Stomach (tissue), 9 donors: ENCODE results near the gene SLC12A3. TPM values are rescaled to one million over a fixed set of nuclear protein-coding genes. Genes with fewer than 3 reads are reported as not detected.

Experiments
- DNase-seq, 2 donors: peaks; one replicate each; pipeline versions ENCODE4 v3.0.0 to v3.0.0-alpha.2; 2013 to 2019
- H3K27ac ChIP-seq, 5 donors: fragments of 200-600 bp in 4 of 5; sonication (generic) in 4 of 5; one replicate each; pipeline ENCODE4 v1.5.1; 2013 to 2019; ENCODE audit warnings: mild to moderate bottlenecking in 1 of 5, moderate library complexity in 1 of 5
- H3K27me3 ChIP-seq, 3 donors: fragments of 200-600 bp; sonication (generic); one replicate each; pipeline ENCODE4 v1.5.1; 2017 to 2019; ENCODE audit warnings: mixed run types in 1 of 3
- H3K36me3 ChIP-seq, 4 donors: fragments of 200-600 bp; sonication (generic); 1 replicate in 3 of 4; 2 replicates in 1 of 4; pipeline ENCODE4 v1.5.1; 2016 to 2019
- H3K4me1 ChIP-seq, 4 donors: fragments of 200-600 bp; sonication (generic); one replicate each; pipeline ENCODE4 v1.5.1; 2016 to 2019
- H3K4me3 ChIP-seq, 4 donors: fragments of 200-600 bp; sonication (generic) in 3 of 4; one replicate each; pipeline ENCODE4 v1.5.1; 2016 to 2019; ENCODE audit warnings: mild to moderate bottlenecking in 1 of 4
- H3K9me3 ChIP-seq, 4 donors: fragments of 200-600 bp; sonication (generic); one replicate each; pipeline ENCODE4 v1.5.1; 2016 to 2019
- CTCF ChIP-seq, 7 experiments: fragments of 450-650 bp in 4 of 7; fragments of 200-600 bp in 3 of 7; sonication (generic) in 3 of 7; IDR thresholded peaks; one replicate each; pipeline ENCODE4 v1.5.1; 2016 to 2019; ENCODE audit warnings: antibody characterized with exemption in 7 of 7, control low read depth in 2 of 7, mild to moderate bottlenecking in 1 of 7
- EP300 ChIP-seq: sonication (generic); formaldehyde crosslinking; IDR thresholded peaks from one replicate; pipeline ENCODE4 v1.6.1; 2017; ENCODE audit warnings: antibody characterized with exemption
- POLR2A ChIP-seq, 4 donors: fragments of 450-650 bp; IDR thresholded peaks; one replicate each; pipeline ENCODE4 v1.6.1; 2016; ENCODE audit warnings: antibody characterized with exemption in 4 of 4, control low read depth in 2 of 4, mild to moderate bottlenecking in 1 of 4, moderate library complexity in 1 of 4
- POLR2AphosphoS5 ChIP-seq, 3 donors: sonication (generic); formaldehyde crosslinking; IDR thresholded peaks; one replicate each; pipeline ENCODE4 v1.6.1; 2016; ENCODE audit warnings: antibody characterized with exemption in 3 of 3
- WGBS, 5 donors: extraction: QIAGEN DNeasy Blood & Tissue Kit in 3 of 5; methylation state at CpG; one replicate each; pipeline versions ENCODE4 v1.1.5 to v1.1.7; 2013 to 2018; 5-methylcytosine and 5-hydroxymethylcytosine counted together
- intact Hi-C: fragments of 100-400 bp; cut with DNase I; formaldehyde crosslinking; loops from one replicate; pipeline ENCODE4 v1.15.1; 2023; ENCODE audit warnings: low total_unique reads
- polyA plus RNA-seq, 3 donors: library from polyadenylated mRNA; stranded (reverse); fragments of 200-250 nt; gene quantifications; one replicate each; pipeline ENCODE4 v1.2.3, GENCODE V29; 2013
- total RNA-seq, 5 donors: library from RNA; depleted of rRNA; stranded (reverse); fragments of >200 nt; gene quantifications; one replicate each; pipeline versions ENCODE4 v1.1.0 to v1.2.3, GENCODE V29; 2014 to 2016
- donor health status: healthy with polysubstance abuse.
- donor health status: Bipolar disorder and iron deficiency.
- donor health status: healthy.

SLC12A3 gene
- total and polyA plus RNA-seq, 8 donors, result 0.10 to 0.12 TPM; not detected in 6

DNA sequence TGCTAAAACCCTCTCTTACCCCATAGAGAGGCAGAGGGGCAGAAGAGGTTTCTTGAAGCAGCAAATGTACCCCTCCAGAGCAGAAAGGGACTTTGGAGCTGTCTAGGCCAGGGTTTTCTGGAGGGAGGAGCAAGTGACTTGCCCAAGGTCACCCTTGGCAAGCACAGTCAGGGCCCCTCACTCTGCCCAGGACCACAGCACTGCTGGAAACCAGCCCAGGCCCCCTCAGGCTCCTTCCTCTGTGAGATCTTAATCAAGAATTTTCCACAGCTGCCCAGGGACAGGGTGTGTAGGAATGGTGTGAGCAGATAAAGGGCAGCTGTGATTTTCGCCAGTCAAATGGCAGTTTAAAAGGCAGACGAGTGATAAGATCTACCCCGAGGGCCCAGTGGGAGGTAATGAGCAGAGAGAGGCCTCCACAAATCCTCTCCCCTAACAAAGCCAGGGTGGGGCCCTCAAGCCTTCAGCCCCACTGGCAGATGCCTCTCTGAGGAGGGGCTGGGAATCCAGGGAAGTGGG is 3.9 kb upstream of the SLC12A3 start:
- intact Hi-C loops, result no loop called here
- 37 to 58% (median 49%) methylated on average over 3 of the region's 3 CpGs for WGBS, 5 donors
- Histone ChIP-seq H3K27ac (no peak overlapping the region), H3K4me1 (peaks cover 0 to 5% (median 2%) of the 10 kb centered on the region in 4 donors), H3K9me3 (no peaks in the 10 kb centered on the region), H3K27me3 (no peaks in the 10 kb centered on the region), H3K4me3 (no peak overlapping the region), H3K36me3 (no peaks in the 10 kb centered on the region)
- TF ChIP-seq POLR2A (IDR thresholded peaks at IDR 0.05), result no peak
- TF ChIP-seq CTCF (IDR thresholded peaks at IDR 0.05), result no peak
- TF ChIP-seq POLR2AphosphoS5 (IDR thresholded peaks at IDR 0.05), result no peak
- no peak for TF ChIP-seq EP300
- DNase-seq, result no peak

DNA sequence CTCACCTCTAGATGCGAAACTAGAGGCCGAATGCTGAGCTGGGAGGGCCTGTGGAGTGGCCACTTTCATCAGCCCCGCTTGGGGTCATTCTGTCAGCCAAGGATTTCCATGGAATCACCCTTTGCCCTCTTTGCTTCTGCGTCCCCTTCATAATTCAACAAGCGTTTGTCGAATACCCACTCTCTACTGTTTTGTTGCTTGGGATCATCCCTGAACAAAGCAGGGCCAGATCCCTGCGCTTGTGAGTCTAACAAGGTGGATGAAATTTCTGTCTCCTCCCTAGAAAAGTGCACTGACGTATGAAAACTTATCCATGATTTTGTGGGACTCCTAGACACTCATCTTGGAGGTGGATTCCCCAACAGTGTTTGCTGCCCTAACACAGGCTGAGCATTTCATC is 3.3 kb upstream of the SLC12A3 start:
- Histone ChIP-seq H3K4me1 (peaks cover 0 to 5% (median 2%) of the 10 kb centered on the region in 4 donors), H3K36me3 (no peaks in the 10 kb centered on the region), H3K27ac (no peak overlapping the region), H3K4me3 (no peak overlapping the region), H3K27me3 (no peaks in the 10 kb centered on the region), H3K9me3 (no peaks in the 10 kb centered on the region)
- intact Hi-C loops, result no loop called here
- DNase-seq, result no peak
- WGBS, 5 donors, result 93 to 97% (median 96%) methylated on average over 8 of the region's 8 CpGs
- TF ChIP-seq POLR2AphosphoS5 (IDR thresholded peaks at IDR 0.05) (no peak), POLR2A (IDR thresholded peaks at IDR 0.05) (no peak), CTCF (IDR thresholded peaks at IDR 0.05) (no peak)

GRCh38 chr16:56862776-56863175 is 2.2 kb upstream of the SLC12A3 start:
- intact Hi-C loops, result no loop called here
- 75 to 91% (median 79%) methylated on average over 5 of the region's 5 CpGs for WGBS, 5 donors
- no peaks in the 10 kb centered on the region for H3K27me3 ChIP-seq
- H3K9me3 ChIP-seq, result no peaks in the 10 kb centered on the region
- no peak overlapping the region for H3K27ac ChIP-seq
- H3K36me3 ChIP-seq, result no peaks in the 10 kb centered on the region
- no peak for DNase-seq
- peaks cover 0 to 15% (median 11%) of the 10 kb centered on the region in 4 donors for H3K4me1 ChIP-seq
- TF ChIP-seq CTCF (IDR thresholded peaks at IDR 0.05), result no peak
- TF ChIP-seq POLR2AphosphoS5 (IDR thresholded peaks at IDR 0.05), result no peak
- no peak for TF ChIP-seq EP300
- TF ChIP-seq POLR2A (IDR thresholded peaks at IDR 0.05), result no peak
- H3K4me3 ChIP-seq, result no peak overlapping the region

DNA sequence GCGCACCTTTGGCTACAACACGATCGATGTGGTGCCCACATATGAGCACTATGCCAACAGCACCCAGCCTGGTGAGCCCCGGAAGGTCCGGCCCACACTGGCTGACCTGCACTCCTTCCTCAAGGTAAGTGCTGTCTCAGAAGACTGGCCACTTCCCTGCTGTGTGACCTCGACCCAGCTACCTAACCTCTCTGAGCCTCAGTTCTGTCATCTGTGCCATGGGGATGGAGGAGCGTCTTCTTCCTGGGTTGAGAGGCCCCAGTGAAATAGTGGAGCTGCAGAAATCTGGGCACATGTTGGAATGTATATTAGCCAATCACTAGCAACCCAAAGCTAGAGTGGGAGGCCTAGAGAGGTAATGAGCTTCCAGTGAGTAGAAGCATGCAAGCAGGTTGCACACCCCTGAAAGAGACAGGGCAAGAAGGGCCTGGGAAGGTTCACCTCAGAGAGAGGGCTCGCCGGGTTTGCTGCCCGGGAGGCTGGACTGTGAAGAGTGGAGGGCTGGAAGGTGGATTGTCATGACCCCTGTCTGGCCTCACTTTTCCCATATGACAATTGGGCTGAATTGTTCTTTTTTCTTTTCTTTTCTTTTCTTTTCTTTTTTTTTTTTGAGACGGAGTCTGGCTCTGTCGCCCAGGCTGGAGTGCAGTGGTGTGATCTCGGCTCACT is 521 bp downstream of the SLC12A3 start:
- intact Hi-C loops, result loop anchor here (5.0 kb wide), 1 partner anchor 87 kb away; no protein-coding TSS in a partner anchor
- 92 to 99% (median 96%) methylated on average over 11 to 13 of the region's 13 CpGs for WGBS, 5 donors
- no peak for DNase-seq
- TF ChIP-seq POLR2AphosphoS5 (IDR thresholded peaks at IDR 0.05) (no peak), CTCF (IDR thresholded peaks at IDR 0.05) (no peak), POLR2A (IDR thresholded peaks at IDR 0.05) (no peak), EP300 (no peak)
- Histone ChIP-seq H3K27ac (no peak overlapping the region), H3K9me3 (no peaks in the 10 kb centered on the region), H3K4me3 (no peak overlapping the region), H3K4me1 (peaks cover 0 to 16% (median 9%) of the 10 kb centered on the region in 4 donors), H3K36me3 (no peaks in the 10 kb centered on the region), H3K27me3 (no peaks in the 10 kb centered on the region)
